Epithelial cell of proximal tubule (primary cell): ENCODE measurements around the gene TNNI2. TPM values are rescaled to one million over a fixed set of nuclear protein-coding genes. Genes with fewer than 3 reads are reported as not detected.

Experiments
- DNase-seq: peaks from one replicate; pipeline ENCODE4 v3.0.0-alpha.2; 2011; ENCODE audit warnings: low read depth
- H3K4me3 ChIP-seq: 2 replicates; pipeline ENCODE4 v1.5.1; 2011; ENCODE audit warnings: low read depth, mild to moderate bottlenecking, low read length
- total RNA-seq: library from RNA; depleted of rRNA; stranded (reverse); fragments of >200 nt; gene quantifications from 2 replicates; pipeline ENCODE4 v1.2.3, GENCODE V29; 2015
- TF ChIP-seq, protein P1 (sequence below): conservative IDR thresholded peaks from 2 replicates; pipeline ENCODE4 v1.5.1; 2012; ENCODE audit warnings: low read depth, mild to moderate bottlenecking, low read length

The TNNI2 gene
- total RNA-seq, 1 donor from 2014 or later, result not detected

DNA sequence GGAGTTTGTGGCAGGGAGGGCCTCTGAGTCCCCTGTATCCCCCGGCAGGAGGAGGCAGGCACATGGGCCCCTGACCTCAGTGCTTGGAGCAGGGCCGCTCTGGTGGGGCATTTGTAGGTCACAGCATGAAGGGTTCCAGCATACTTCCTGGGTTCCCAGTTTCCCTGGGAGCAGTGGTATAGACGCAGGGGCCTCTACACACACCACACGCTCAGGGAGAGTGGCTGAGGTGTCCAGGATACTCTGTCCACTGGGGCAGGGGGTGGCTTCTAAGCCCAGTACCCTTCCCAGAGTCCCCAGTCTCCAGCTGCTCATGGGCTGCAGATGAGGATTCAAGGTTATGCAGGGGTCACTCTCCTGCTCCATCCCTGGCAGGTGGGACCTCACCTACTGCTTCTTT, 20.2 kb downstream of the TNNI2 start:
- no peak overlapping the region for H3K4me3 ChIP-seq
- DNase-seq, result no peak
- TF ChIP-seq, protein P1, sequence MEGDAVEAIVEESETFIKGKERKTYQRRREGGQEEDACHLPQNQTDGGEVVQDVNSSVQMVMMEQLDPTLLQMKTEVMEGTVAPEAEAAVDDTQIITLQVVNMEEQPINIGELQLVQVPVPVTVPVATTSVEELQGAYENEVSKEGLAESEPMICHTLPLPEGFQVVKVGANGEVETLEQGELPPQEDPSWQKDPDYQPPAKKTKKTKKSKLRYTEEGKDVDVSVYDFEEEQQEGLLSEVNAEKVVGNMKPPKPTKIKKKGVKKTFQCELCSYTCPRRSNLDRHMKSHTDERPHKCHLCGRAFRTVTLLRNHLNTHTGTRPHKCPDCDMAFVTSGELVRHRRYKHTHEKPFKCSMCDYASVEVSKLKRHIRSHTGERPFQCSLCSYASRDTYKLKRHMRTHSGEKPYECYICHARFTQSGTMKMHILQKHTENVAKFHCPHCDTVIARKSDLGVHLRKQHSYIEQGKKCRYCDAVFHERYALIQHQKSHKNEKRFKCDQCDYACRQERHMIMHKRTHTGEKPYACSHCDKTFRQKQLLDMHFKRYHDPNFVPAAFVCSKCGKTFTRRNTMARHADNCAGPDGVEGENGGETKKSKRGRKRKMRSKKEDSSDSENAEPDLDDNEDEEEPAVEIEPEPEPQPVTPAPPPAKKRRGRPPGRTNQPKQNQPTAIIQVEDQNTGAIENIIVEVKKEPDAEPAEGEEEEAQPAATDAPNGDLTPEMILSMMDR, result no peak

DNA sequence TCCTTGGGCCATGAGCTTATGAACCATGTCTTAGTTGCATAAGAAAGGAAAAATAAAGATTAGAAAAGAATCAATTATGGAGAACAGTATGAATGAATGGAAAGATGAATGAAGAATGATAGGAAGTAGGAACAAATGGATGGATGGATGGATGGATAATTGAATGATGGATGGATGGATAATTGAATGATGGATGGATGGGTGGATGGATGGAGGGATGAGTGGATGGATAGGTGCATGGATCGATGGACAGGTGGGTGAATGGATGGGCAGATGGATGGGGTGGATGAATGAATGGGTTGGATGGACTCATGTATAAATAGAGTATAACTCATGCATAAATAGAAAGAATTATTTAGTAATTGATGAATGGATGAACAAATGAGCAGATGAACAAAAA, 21.3 kb downstream of the TNNI2 start:
- H3K4me3 ChIP-seq, result no peak overlapping the region
- DNase-seq, result no peak
- TF ChIP-seq, protein P1, result no peak

DNA sequence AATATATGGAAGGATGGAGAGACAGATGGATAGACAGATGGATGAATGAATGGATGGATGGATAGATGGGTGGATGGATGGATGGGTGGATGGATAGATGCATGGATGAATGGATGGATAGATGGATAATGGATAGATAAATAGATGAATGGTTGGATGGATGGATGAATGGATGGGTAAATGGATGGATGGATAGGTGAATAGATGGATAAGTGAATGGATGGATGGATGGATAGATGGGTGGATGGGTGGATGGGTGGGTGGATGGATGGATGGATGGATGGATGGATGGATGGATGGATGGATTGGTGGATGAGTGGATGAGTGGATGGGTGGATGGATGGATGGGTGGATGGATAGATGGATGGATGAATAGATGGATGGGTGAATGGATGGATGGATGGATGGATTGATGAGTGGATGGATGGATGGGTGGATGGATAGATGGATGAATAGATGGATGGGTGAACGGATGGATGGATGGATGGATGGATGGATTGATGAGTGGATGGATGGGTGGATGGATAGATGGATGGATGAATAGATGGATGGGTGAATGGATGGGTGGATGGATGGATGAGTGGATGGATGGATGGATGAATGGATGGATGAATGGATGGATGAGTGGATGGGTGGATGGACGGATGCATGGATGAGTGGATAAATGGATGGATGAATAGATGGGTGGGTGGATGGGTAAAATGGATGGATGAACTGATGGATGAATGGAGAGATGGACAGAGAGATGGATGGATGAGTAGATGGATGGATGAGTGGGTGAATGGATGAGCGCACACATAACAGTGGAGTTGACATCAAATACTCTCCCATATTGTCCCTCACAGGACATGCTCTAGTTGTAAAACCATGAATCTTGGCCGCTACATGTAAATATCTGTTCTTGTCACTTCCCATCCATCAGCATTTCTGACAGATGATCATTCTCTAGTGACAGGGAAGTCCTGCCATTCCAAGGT, 22.9 kb downstream of the TNNI2 start:
- DNase-seq, result no peak
- TF ChIP-seq, protein P1, result no peak

DNA sequence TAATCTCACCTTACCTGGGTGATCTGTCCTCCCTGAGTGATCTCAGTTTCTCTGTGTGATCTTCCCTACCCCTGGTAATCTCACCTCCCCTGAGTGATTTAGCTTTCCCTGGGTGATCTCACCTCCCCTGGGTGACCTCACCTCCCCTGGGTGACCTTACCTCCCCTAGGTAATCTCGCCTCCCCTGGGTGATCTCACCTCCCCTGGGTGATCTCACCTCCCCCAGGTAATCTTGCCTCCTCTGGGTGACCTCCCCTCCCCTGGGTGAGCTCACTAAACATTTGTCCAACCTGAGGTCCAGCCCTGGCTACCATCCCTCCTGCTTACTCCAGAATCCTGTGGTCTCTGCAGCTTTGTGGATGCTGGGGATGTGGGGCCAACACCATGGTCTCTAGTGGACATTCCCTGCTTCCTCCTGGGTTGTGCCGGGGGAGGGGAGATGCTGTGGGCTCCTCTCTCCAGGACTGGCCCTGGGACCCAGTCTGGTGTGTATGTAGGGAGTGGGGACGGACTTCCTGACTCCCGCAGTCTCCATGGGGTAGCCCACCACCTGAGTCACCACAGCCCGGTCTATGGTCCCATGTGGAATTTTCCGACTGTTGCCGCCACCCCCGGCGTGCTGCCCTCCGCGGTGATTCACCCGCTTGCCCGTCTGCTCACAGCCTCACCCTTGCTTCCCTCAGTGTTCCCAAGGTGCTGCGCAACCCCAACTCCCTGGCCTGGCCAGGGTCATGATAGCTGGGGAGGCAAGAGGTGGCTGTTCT, 24.0 kb downstream of the TNNI2 start:
- TF ChIP-seq, protein P1, result no peak
- no peak overlapping the region for H3K4me3 ChIP-seq
- DNase-seq, result no peak

More for the DNA sequence above, 22.9 kb downstream of the TNNI2 start:
- H3K4me3 ChIP-seq, result no peak overlapping the region

DNA sequence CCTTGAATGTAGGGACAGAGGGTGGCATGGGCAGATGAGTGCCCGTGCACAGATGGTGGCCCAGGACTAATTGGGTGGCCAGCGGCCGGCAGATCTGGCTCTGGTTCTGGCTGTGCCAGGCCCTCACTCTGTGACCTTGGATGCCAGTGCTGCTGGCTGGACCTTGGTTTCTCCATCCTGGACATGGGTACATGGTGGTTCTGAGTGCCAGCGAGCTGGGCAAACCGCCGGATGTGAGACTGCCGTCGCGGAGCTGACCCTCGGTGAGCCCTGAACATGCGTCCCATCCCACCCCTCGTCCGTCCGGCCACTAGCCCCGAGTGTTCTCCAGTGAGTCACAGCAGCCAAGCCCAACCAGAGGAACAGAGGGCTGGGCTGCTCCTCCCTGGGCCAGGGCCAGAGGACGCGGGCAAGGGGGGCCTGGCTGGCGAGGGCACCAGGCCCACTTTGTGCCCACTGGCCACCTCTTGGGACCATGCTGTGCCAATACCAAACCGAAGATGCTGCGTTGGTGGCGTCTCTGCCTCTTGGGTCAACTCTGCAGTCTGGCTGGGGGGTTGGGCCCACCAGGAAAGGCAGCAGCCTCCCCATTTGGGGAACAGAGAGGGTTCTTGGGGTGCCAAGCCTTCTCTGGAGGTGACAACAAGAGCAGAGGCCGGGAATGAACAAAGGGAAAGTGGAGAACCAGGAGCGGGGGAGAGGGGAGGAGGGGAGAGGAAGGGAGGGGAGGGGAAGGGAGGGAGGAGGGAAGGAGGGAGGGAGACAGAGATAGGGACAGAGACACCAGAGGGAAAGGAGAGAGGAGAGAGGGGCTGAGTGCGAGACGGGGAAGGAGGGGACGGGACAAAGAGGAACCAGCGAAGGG, 24.8 kb downstream of the TNNI2 start:
- H3K4me3 ChIP-seq, result no peak overlapping the region
- DNase-seq, result no peak
- TF ChIP-seq, protein P1, result no peak

DNA sequence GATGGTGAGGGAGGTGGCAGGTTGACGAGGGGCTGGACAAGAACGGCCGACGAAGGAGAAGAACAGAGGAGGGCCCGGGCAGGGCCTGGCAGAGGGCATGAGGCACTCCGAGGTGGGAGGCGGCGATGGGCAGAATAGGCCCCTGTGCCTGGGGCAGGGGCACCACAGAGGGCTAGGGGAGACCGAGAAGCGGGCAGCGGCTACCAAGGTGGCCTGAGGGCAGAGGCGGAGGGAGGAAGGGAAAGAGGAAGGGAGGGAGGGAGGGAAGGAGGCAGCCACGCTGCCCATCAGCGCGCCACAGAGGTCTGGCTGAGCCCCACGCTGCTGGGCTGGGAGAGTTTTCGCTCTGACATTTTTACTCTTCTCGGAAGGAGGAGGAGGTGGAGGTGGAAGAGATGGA, 25.4 kb downstream of the TNNI2 start:
- TF ChIP-seq, protein P1, result no peak
- H3K4me3 ChIP-seq, result no peak overlapping the region
- no peak for DNase-seq
